Vagina (tissue), 2 donors: ENCODE measurements around the gene RHBDL3. TPM values are rescaled to one million over a fixed set of nuclear protein-coding genes. Genes with fewer than 3 reads are reported as not detected.
A peak's percentile ranks its signal among the peaks of the same experiment; 100 is the strongest.

Source experiments
- DNase-seq, 2 donors: peaks; one replicate each; pipeline ENCODE4 v3.0.0-alpha.2; 2017; ENCODE audit errors: extremely low spot score in 2 of 2
- H3K27ac ChIP-seq: fragments of 200-600 bp; sonication (generic); one replicate; pipeline ENCODE4 v1.5.1; 2019
- H3K27me3 ChIP-seq: fragments of 200-600 bp; sonication (generic); one replicate; pipeline ENCODE4 v1.5.1; 2019
- H3K36me3 ChIP-seq, 2 donors: fragments of 200-600 bp; sonication (generic); one replicate each; pipeline ENCODE4 v1.5.1; 2017 to 2019
- H3K4me1 ChIP-seq: fragments of 200-600 bp; sonication (generic); one replicate; pipeline ENCODE4 v1.5.1; 2019
- H3K4me3 ChIP-seq, 2 donors: fragments of 200-600 bp; sonication (generic); 1 replicate in 1 of 2; 2 replicates in 1 of 2; pipeline ENCODE4 v1.5.1; 2016 to 2019
- H3K9me3 ChIP-seq: fragments of 200-600 bp; sonication (generic); one replicate; pipeline ENCODE4 v1.5.1; 2019
- POLR2A ChIP-seq, 2 donors: fragments of 450-650 bp; IDR thresholded peaks; one replicate each; pipeline ENCODE4 v1.6.1; 2017; ENCODE audit warnings: antibody characterized with exemption in 2 of 2, mild to moderate bottlenecking in 2 of 2, moderate library complexity in 2 of 2
- POLR2AphosphoS5 ChIP-seq, 2 donors: sonication (generic); formaldehyde crosslinking; IDR thresholded peaks; one replicate each; pipeline ENCODE4 v1.9.0; 2017; ENCODE audit warnings: antibody characterized with exemption in 2 of 2, mild to moderate bottlenecking in 2 of 2, low read depth in 1 of 2; ENCODE audit not compliant: insufficient read depth in 1 of 2
- intact Hi-C: fragments of 100-400 bp; cut with DNase I; formaldehyde crosslinking; loops from one replicate; pipeline ENCODE4 v1.15.1; 2023
- total RNA-seq: library from RNA; depleted of rRNA; stranded (reverse); fragments of >200 nt; gene quantifications from one replicate; pipeline ENCODE4 v1.2.3, GENCODE V29; 2016
- TF ChIP-seq, protein P1 (sequence below), 3 experiments: fragments of 450-650 bp in 2 of 3; fragments of 200-600 bp in 1 of 3; sonication (generic) in 1 of 3; IDR thresholded peaks; one replicate each; pipeline ENCODE4 v1.5.1; 2017 to 2019; ENCODE audit warnings: antibody characterized with exemption in 3 of 3, mild to moderate bottlenecking in 2 of 3, moderate library complexity in 2 of 3

RHBDL3 gene
- total RNA-seq, 1 donor from 2014 or later: 1.7 TPM

- no peak for DNase-seq
- H3K4me1 ChIP-seq: peaks cover 9% of the 10 kb centered on the region
- H3K36me3 ChIP-seq: no peaks in the 10 kb centered on the region
- H3K27me3 ChIP-seq: no peaks in the 10 kb centered on the region
- H3K27ac ChIP-seq: no peak overlapping the region
- intact Hi-C loops: loop anchor here (5.0 kb wide), 1 partner anchor 64 kb away; no protein-coding TSS in a partner anchor
- no peak for TF ChIP-seq POLR2A (IDR thresholded peaks at IDR 0.05)
- TF ChIP-seq, protein P1, sequence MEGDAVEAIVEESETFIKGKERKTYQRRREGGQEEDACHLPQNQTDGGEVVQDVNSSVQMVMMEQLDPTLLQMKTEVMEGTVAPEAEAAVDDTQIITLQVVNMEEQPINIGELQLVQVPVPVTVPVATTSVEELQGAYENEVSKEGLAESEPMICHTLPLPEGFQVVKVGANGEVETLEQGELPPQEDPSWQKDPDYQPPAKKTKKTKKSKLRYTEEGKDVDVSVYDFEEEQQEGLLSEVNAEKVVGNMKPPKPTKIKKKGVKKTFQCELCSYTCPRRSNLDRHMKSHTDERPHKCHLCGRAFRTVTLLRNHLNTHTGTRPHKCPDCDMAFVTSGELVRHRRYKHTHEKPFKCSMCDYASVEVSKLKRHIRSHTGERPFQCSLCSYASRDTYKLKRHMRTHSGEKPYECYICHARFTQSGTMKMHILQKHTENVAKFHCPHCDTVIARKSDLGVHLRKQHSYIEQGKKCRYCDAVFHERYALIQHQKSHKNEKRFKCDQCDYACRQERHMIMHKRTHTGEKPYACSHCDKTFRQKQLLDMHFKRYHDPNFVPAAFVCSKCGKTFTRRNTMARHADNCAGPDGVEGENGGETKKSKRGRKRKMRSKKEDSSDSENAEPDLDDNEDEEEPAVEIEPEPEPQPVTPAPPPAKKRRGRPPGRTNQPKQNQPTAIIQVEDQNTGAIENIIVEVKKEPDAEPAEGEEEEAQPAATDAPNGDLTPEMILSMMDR (IDR thresholded peaks at IDR 0.05): no peak
- TF ChIP-seq POLR2AphosphoS5 (IDR thresholded peaks at IDR 0.05; ENCODE audit: insufficient read depth in 1 of 2, low read depth in 1 of 2): no peak
- H3K9me3 ChIP-seq: no peaks in the 10 kb centered on the region
- H3K4me3 ChIP-seq: no peak overlapping the region
Measured at GRCh38 chr17:32320847-32321246, 55.2 kb downstream of the RHBDL3 start.

GRCh38 chr17:32323046-32323445 lies 57.4 kb downstream of the RHBDL3 start:
- intact Hi-C loops: loop anchor here (5.0 kb wide), 1 partner anchor 66 kb away; no protein-coding TSS in a partner anchor
- Histone ChIP-seq H3K4me3 (no peak overlapping the region), H3K27me3 (no peaks in the 10 kb centered on the region), H3K9me3 (no peaks in the 10 kb centered on the region), H3K36me3 (no peaks in the 10 kb centered on the region), H3K27ac (no peak overlapping the region), H3K4me1 (peaks cover 9% of the 10 kb centered on the region)
- DNase-seq: no peak
- no peak for TF ChIP-seq POLR2A (IDR thresholded peaks at IDR 0.05)
- no peak for TF ChIP-seq POLR2AphosphoS5 (IDR thresholded peaks at IDR 0.05; ENCODE audit: insufficient read depth in 1 of 2, low read depth in 1 of 2)
- TF ChIP-seq, protein P1 (IDR thresholded peaks at IDR 0.05): no peak

DNA sequence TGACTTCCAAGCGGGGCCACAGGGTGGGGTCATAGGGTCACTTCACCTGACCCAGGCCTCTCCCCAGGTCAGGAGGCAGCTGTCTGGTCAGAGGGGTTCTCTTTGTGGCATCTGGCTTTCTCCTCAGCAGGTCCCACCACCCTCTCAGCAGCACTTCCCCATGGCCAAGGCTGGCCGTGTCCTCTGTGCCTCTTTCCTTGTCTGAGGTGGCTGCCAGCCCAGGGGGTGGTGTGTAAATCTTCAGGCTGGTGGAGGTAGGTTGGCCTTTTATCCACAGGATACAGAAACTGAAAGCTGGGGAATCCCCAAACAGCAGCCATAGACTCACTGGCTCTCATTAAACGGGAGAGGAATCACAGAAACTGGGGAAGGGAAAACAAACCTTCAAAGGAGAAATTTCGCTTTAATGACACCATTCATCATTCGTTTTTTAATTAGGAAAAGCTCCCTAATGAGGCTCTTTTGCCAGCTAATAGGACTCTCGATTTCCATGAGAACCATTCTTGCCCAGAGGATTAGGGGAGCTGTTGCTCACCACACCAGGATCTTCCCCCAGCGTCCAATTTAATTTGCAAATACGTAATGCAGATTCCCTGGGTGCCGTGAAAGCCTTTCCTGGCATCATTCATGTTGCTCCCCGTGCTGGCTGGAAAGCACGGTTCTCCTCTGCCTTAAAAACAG lies 58.3 kb downstream of the RHBDL3 start:
- H3K36me3 ChIP-seq: no peaks in the 10 kb centered on the region
- TF ChIP-seq POLR2AphosphoS5 (IDR thresholded peaks at IDR 0.05; ENCODE audit: insufficient read depth in 1 of 2, low read depth in 1 of 2) (no peak), POLR2A (IDR thresholded peaks at IDR 0.05) (no peak)
- TF ChIP-seq, protein P1 (IDR thresholded peaks at IDR 0.05): no peak
- no peak overlapping the region for H3K27ac ChIP-seq
- H3K4me1 ChIP-seq: peaks cover 9% of the 10 kb centered on the region
- no peaks in the 10 kb centered on the region for H3K27me3 ChIP-seq
- DNase-seq: no peak
- H3K9me3 ChIP-seq: no peaks in the 10 kb centered on the region
- intact Hi-C loops: loop anchor here (5.0 kb wide), 1 partner anchor 67 kb away; no protein-coding TSS in a partner anchor
- peak overlapping the region; percentile 13 to 37 for H3K4me3 ChIP-seq

DNA sequence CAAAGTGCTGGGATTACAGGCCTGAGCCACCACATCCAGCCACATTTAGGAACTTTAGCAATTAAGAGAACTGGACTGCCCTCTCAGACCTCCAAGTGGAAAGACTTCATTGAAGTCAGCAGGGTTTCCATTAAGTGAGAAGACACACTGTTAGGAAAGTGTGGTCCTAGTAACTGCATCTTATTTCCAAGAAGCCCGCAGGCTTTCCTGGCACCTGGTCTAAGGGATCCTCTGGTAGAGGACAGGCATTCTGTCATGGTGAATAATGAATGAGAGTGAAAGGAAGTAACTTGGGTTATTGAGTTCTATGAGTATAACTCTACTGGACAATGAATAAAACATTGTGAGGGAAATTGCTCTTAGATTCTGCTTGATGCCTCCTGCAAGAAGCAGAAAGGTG lies 62.3 kb downstream of the RHBDL3 start:
- Histone ChIP-seq H3K9me3 (no peaks in the 10 kb centered on the region), H3K36me3 (peaks cover 0 to 3% of the 10 kb centered on the region in 2 donors)

More for the DNA sequence above, 62.3 kb downstream of the RHBDL3 start:
- no peak overlapping the region for H3K27ac ChIP-seq
- H3K27me3 ChIP-seq: no peaks in the 10 kb centered on the region
- TF ChIP-seq POLR2AphosphoS5 (IDR thresholded peaks at IDR 0.05; ENCODE audit: insufficient read depth in 1 of 2, low read depth in 1 of 2) (no peak), POLR2A (IDR thresholded peaks at IDR 0.05) (no peak)
- TF ChIP-seq, protein P1 (IDR thresholded peaks at IDR 0.05): no peak
- no peak for DNase-seq
- intact Hi-C loops: no loop called here
- H3K4me1 ChIP-seq: peaks cover 9% of the 10 kb centered on the region
- no peak overlapping the region for H3K4me3 ChIP-seq
